Measurements from ENCODE around the gene CD53. TPM values are rescaled to one million over a fixed set of nuclear protein-coding genes. Genes with fewer than 3 reads are reported as not detected.

CD53 gene, protein sequence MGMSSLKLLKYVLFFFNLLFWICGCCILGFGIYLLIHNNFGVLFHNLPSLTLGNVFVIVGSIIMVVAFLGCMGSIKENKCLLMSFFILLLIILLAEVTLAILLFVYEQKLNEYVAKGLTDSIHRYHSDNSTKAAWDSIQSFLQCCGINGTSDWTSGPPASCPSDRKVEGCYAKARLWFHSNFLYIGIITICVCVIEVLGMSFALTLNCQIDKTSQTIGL
- not detected for polyA plus RNA-seq (2012; ENCODE audit: insufficient read length, low read depth)

- TF ChIP-seq TAF1 (IDR thresholded peaks at IDR 0.05; ENCODE audit: borderline replicate concordance, insufficient read depth, low read length), result no peak
- TF ChIP-seq, protein P1, sequence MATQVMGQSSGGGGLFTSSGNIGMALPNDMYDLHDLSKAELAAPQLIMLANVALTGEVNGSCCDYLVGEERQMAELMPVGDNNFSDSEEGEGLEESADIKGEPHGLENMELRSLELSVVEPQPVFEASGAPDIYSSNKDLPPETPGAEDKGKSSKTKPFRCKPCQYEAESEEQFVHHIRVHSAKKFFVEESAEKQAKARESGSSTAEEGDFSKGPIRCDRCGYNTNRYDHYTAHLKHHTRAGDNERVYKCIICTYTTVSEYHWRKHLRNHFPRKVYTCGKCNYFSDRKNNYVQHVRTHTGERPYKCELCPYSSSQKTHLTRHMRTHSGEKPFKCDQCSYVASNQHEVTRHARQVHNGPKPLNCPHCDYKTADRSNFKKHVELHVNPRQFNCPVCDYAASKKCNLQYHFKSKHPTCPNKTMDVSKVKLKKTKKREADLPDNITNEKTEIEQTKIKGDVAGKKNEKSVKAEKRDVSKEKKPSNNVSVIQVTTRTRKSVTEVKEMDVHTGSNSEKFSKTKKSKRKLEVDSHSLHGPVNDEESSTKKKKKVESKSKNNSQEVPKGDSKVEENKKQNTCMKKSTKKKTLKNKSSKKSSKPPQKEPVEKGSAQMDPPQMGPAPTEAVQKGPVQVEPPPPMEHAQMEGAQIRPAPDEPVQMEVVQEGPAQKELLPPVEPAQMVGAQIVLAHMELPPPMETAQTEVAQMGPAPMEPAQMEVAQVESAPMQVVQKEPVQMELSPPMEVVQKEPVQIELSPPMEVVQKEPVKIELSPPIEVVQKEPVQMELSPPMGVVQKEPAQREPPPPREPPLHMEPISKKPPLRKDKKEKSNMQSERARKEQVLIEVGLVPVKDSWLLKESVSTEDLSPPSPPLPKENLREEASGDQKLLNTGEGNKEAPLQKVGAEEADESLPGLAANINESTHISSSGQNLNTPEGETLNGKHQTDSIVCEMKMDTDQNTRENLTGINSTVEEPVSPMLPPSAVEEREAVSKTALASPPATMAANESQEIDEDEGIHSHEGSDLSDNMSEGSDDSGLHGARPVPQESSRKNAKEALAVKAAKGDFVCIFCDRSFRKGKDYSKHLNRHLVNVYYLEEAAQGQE (IDR thresholded peaks at IDR 0.05; ENCODE audit: insufficient read depth in 1 of 2, low read depth in 2 of 2, low read length in 2 of 2), result no peak
- TF ChIP-seq FOXP2 (optimal IDR thresholded peaks at IDR 0.05; ENCODE audit: borderline replicate concordance, extremely low read depth, extremely low read length, insufficient read depth), result no peak
- TF ChIP-seq SIN3A (IDR thresholded peaks at IDR 0.05; ENCODE audit: borderline replicate concordance, insufficient read depth, low read length), result no peak
- TF ChIP-seq POLR2AphosphoS5 (IDR thresholded peaks at IDR 0.05; ENCODE audit: low read depth, low read length), result no peak
Measured at GRCh38 chr1:110872745-110873720, at the start of gene CD53. CD53 (plus strand) TSS chr1:110873148; CDS start chr1:110891409, 18,261 bp downstream.

- TF ChIP-seq POLR2AphosphoS5 (IDR thresholded peaks at IDR 0.05; ENCODE audit: low read depth, low read length) (no peak), SIN3A (IDR thresholded peaks at IDR 0.05; ENCODE audit: borderline replicate concordance, insufficient read depth, low read length) (no peak), FOXP2 (optimal IDR thresholded peaks at IDR 0.05; ENCODE audit: borderline replicate concordance, extremely low read depth, extremely low read length, insufficient read depth) (no peak), TAF1 (IDR thresholded peaks at IDR 0.05; ENCODE audit: borderline replicate concordance, insufficient read depth, low read length) (no peak)
- TF ChIP-seq, protein P1 (IDR thresholded peaks at IDR 0.05; ENCODE audit: insufficient read depth in 1 of 2, low read depth in 2 of 2, low read length in 2 of 2), result no peak
Measured at GRCh38 chr1:110824192-110824591, 48.8 kb upstream of the CD53 start.

GRCh38 chr1:110829955-110830553 is 42.9 kb upstream of the CD53 start:
- TF ChIP-seq TAF1 (IDR thresholded peaks at IDR 0.05; ENCODE audit: borderline replicate concordance, insufficient read depth, low read length) (no peak), SIN3A (IDR thresholded peaks at IDR 0.05; ENCODE audit: borderline replicate concordance, insufficient read depth, low read length) (no peak), FOXP2 (optimal IDR thresholded peaks at IDR 0.05; ENCODE audit: borderline replicate concordance, extremely low read depth, extremely low read length, insufficient read depth) (no peak)

GRCh38 chr1:110846861-110847260 is 26.1 kb upstream of the CD53 start:
- TF ChIP-seq POLR2AphosphoS5 (IDR thresholded peaks at IDR 0.05; ENCODE audit: low read depth, low read length) (no peak), SIN3A (IDR thresholded peaks at IDR 0.05; ENCODE audit: borderline replicate concordance, insufficient read depth, low read length) (no peak), FOXP2 (optimal IDR thresholded peaks at IDR 0.05; ENCODE audit: borderline replicate concordance, extremely low read depth, extremely low read length, insufficient read depth) (no peak), TAF1 (IDR thresholded peaks at IDR 0.05; ENCODE audit: borderline replicate concordance, insufficient read depth, low read length) (no peak)
- TF ChIP-seq, protein P1 (IDR thresholded peaks at IDR 0.05; ENCODE audit: insufficient read depth in 1 of 2, low read depth in 2 of 2, low read length in 2 of 2), result no peak

GRCh38 chr1:110850145-110850544 is 22.8 kb upstream of the CD53 start:
- TF ChIP-seq POLR2AphosphoS5 (IDR thresholded peaks at IDR 0.05; ENCODE audit: low read depth, low read length) (no peak), FOXP2 (optimal IDR thresholded peaks at IDR 0.05; ENCODE audit: borderline replicate concordance, extremely low read depth, extremely low read length, insufficient read depth) (no peak)
- TF ChIP-seq, protein P1 (IDR thresholded peaks at IDR 0.05; ENCODE audit: insufficient read depth in 1 of 2, low read depth in 2 of 2, low read length in 2 of 2), result no peak
